GM19193 (cell line): Measurements from ENCODE around the gene ITK.

Source experiments
- POLR2A ChIP-seq: IDR thresholded peaks from 4 replicates; pipeline ENCODE4 v1.6.1; 2011; ENCODE audit not compliant: insufficient read depth, insufficient read length; ENCODE audit errors: extremely low read depth

The ITK gene

GRCh38 chr5:157216391-157217142, 35.9 kb downstream of the ITK start:
- no peak for TF ChIP-seq POLR2A

GRCh38 chr5:157217289-157218024, 36.8 kb downstream of the ITK start:
- no peak for TF ChIP-seq POLR2A

DNA sequence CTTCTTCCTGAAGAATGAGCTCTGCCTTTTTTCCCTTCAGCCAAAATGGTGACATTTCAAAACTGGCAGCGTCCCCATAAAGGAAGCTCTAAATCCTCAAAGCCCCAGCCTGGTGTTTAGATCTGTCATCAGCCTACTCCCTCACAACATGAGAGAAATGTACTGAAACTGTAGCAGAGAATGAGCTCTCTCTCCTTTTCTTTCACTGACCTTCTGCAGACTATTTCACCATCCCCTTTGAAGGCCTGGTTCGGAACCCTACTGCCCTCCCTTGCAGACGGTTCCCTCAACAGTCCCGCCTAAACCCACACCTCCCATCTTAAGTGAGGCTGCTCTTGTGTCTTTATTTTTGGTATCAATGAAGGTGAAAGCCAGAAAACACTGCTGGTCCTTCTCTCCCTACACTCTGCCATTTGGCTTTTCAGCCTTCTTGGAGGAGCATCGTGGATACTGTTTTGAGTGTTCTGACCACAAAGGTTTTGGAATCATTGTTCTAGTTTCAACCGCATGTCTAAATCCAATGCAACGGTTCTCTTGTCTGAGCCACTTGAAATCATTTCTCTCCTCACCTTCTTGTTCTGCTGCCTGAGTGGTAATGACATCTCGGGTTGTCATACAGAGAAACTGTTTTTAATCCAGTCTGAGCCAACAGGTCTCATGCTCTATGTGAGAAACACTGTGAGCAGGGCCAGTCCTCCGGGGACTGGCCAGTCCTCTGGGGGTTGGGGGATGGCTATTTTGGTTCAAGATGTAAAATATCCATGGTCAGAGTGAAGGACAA, 39.0 kb downstream of the ITK start:
- no peak for TF ChIP-seq POLR2A

DNA sequence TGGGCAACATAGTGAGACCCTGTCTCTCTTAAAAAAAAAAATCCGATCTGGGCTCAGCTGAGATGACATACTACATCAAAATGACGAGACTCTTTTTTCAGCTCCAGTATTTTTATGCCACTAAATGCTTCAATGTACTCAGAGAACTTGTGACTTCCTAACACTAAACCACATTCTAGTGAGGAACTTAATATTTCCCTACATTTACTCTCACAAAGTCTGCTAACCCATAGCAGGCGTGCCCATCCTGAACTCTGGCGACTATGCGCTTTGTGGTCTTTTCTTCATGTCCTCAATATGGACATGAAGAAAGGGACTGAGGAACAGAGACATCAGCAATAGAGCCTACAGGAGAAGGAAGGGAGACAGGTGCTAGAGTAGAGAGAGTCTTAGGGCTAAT, 41.3 kb downstream of the ITK start:
- TF ChIP-seq POLR2A, result no peak

DNA sequence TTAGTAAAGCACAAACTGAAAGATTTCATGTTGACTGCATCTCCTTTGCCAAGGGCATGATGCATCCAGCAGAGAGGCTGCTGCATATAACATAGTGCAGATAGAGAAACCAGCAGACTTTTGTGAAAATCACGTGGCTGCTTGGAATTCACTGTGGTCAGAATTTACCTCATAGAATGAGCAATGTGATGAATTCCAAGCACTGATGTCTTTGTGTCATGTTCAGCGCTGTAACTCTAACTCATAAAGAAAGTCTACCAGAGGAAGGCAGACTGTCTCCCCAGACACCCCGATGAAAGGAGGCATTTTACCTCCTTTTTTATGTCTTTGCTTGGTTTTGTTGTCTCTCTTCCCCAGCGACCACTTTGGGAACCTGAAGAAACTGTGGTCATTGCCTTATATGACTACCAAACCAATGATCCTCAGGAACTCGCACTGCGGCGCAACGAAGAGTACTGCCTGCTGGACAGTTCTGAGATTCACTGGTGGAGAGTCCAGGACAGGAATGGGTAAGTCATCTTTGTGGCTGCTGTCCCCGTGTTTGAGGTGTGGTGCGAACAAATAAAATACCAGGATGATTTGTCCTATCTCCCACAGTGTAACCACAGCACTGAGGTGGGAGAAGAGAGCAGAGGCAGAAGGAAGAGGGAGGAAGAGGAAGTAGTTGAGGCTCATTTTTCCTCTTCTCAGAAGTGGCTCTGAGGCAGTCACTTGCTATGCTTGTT, 42.0 kb downstream of the ITK start:
- TF ChIP-seq POLR2A, result no peak

GRCh38 chr5:157225469-157226422, 45.1 kb downstream of the ITK start:
- no peak for TF ChIP-seq POLR2A

GRCh38 chr5:157230610-157231009, 50.0 kb downstream of the ITK start:
- no peak for TF ChIP-seq POLR2A

DNA sequence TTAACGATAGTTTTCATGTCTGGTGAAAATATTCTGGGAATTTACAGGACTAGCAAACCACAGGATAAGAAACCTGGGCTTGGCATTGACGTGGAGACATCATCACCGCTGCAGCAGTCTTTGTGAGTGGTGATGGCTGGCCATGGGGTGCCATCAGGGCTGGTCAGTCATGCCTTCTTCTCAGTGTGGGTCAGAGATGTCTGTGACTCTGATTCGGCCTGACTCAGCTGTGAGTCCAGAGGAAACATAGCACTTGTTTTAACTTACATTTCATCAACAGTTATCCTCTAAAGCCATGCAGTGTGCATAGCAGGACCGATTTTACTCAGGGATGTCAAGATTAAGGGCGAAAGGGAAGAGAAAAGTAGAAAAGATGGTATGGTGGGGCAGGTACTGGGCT, 52.1 kb downstream of the ITK start:
- no peak for TF ChIP-seq POLR2A

DNA sequence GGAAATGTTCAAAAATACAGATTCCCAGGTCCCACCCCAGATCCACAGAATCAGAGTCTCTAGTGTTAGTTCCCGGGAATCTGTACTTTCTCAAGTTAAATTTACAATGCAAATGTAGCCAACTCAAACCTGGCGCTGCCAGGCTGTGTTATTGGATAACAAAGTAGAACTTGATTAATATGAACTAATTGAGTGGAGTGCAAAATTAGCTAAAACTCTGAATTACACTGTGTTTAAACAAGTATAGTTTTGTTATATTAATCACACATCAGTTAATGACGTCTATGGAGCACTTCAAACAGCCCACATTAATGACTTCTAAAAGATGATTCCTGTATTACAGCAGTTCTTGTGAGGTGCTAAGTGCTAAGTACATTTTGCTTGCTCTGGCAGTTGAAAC, 52.9 kb downstream of the ITK start:
- TF ChIP-seq POLR2A, result no peak

GRCh38 chr5:157236423-157236822, 55.8 kb downstream of the ITK start:
- no peak for TF ChIP-seq POLR2A

GRCh38 chr5:157241483-157241882, 60.8 kb downstream of the ITK start:
- no peak for TF ChIP-seq POLR2A

- TF ChIP-seq POLR2A, result no peak
These were observed 64.8 kb downstream of the ITK start for GRCh38 chr5:157245476-157245875.

DNA sequence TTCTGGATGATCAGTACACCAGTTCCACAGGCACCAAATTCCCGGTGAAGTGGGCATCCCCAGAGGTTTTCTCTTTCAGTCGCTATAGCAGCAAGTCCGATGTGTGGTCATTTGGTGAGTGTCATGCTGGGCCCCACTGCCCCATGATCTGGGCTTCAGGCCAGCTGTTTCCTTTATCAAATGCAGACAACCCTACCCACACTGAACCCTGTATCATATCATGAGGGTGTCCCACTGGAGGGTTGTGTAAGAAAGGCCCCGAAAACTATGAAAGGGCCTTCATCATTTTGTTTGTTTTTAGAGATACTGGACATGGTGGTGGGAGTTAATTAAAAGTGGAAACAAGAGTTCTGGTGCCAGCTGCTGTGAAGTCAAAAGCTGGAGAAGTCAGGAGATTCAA, 65.2 kb downstream of the ITK start:
- no peak for TF ChIP-seq POLR2A

DNA sequence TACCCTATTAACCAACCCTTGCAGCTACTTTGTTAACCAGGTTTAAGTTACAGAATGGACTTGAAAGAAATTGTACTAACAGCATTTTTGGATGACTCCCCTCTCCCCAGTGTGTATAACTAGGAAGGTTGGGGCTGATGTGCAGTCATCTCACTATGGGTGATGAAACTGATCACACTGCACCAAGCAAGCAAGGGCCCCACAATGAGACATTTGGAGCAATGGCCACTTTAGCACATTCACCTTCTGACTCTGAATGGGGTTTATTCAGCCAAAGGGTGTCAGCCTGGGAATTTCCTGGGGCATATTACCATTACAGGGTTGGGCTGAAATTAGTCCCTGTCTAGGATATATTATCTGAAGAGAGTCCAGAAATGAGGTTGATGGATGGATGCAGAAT, 66.6 kb downstream of the ITK start:
- TF ChIP-seq POLR2A, result no peak
